Nephron (organoid): ENCODE results near the gene CAP2.

Experiments used
- H3K27ac Mint-ChIP-seq, 3 experiments: 2 replicates each; pipeline ENCODE4 v1.8.0; 2020; ENCODE audit warnings: mixed read lengths in 3 of 3, mild to moderate bottlenecking in 2 of 3, moderate library complexity in 1 of 3
- H3K27me3 Mint-ChIP-seq: 2 replicates; pipeline ENCODE4 v1.8.0; 2021; ENCODE audit warnings: low read depth, mild to moderate bottlenecking, moderate library complexity, mixed read lengths
- H3K36me3 Mint-ChIP-seq: 2 replicates; pipeline ENCODE4 v1.8.0; 2020; ENCODE audit warnings: low read depth, mixed read lengths
- H3K4me1 Mint-ChIP-seq: 2 replicates; pipeline ENCODE4 v1.8.0; 2020; ENCODE audit warnings: mixed read lengths
- H3K4me3 Mint-ChIP-seq, 3 experiments: 2 replicates each; pipeline ENCODE4 v1.8.0; 2020; ENCODE audit warnings: mild to moderate bottlenecking in 3 of 3, mixed read lengths in 3 of 3, moderate library complexity in 2 of 3
- H3K9me3 Mint-ChIP-seq: 2 replicates; pipeline ENCODE4 v1.8.0; 2020; ENCODE audit warnings: mixed read lengths
- CTCF ChIP-seq, 3 experiments: fragments of 200-600 bp; sonication (generic); IDR thresholded peaks; one replicate each; pipeline ENCODE4 v1.5.0; 2021; ENCODE audit warnings: antibody characterized with exemption in 3 of 3; ENCODE audit not compliant: unreplicated experiment in 3 of 3

The CAP2 gene

GRCh38 chr6:17392978-17393891 lies at the start of gene CAP2:
Gene CAP2 (plus strand): TSS chr6:17393595. CDS start chr6:17421556, 27,961 bp downstream.
- no peak for TF ChIP-seq CTCF (IDR thresholded peaks at IDR 0.05; ENCODE audit: unreplicated experiment in 3 of 3)
- peaks cover 27% of the 10 kb centered on the region for H3K27me3 Mint-ChIP-seq
- peak within 1 kb of the TSS; percentile 96 to 98 (median 97) for H3K27ac Mint-ChIP-seq
- H3K9me3 Mint-ChIP-seq: peaks cover 9% of the 10 kb centered on the region
- H3K36me3 Mint-ChIP-seq: peaks cover 17% of the 10 kb centered on the region
- peaks cover 19% of the 10 kb centered on the region for H3K4me1 Mint-ChIP-seq
- peak within 1 kb of the TSS; percentile 97 to 100 (median 98) for H3K4me3 Mint-ChIP-seq

DNA sequence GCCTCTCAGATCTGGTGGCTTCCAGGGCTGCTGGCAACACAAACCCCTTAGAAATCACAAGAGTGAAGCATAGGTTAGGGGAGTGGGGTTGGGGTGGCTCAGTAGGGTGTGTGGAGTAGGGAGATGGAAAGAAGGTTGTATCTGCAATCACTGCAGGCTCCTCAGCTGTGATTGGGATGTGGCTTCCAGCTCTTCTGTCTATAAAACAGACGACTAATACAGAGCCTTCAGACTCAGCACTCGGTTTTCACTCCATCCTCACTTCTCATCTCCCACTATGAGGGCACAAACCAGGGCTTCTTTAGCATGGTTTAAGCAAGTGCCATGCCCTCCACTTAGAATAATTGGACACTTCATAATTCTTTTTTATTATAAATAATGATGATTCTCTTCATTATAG lies 46.4 kb upstream of the CAP2 start:
- no peak for TF ChIP-seq CTCF (IDR thresholded peaks at IDR 0.05; ENCODE audit: unreplicated experiment in 3 of 3)
- H3K9me3 Mint-ChIP-seq: peaks cover 5% of the 10 kb centered on the region
- H3K27me3 Mint-ChIP-seq: no peaks in the 10 kb centered on the region
- no peak overlapping the region for H3K4me3 Mint-ChIP-seq
- H3K4me1 Mint-ChIP-seq: no peaks in the 10 kb centered on the region
- H3K27ac Mint-ChIP-seq: no peak overlapping the region
- no peaks in the 10 kb centered on the region for H3K36me3 Mint-ChIP-seq

DNA sequence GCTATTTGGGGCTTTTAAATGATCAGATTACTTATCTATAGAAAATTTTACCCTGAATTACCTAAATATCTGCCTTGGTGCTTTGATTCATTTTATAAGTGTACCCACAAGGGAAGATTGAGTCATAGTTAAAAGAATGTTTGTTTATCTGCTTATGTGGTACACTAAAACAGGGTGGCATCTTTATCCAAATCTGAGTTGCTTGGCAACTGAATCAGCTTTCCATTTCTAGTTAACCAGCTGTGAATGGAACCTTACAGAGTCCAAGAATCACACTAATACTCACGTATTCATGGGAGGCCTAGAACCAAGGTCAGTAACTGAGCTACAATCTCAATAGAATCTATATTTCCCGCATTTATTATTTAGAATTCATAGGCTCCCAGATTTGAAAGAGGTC lies 44.0 kb upstream of the CAP2 start:
- Mint-ChIP-seq H3K27ac (no peak overlapping the region), H3K27me3 (no peaks in the 10 kb centered on the region), H3K4me1 (no peaks in the 10 kb centered on the region), H3K9me3 (no peaks in the 10 kb centered on the region), H3K36me3 (no peaks in the 10 kb centered on the region), H3K4me3 (no peak overlapping the region)
- TF ChIP-seq CTCF (IDR thresholded peaks at IDR 0.05; ENCODE audit: unreplicated experiment in 3 of 3): no peak

DNA sequence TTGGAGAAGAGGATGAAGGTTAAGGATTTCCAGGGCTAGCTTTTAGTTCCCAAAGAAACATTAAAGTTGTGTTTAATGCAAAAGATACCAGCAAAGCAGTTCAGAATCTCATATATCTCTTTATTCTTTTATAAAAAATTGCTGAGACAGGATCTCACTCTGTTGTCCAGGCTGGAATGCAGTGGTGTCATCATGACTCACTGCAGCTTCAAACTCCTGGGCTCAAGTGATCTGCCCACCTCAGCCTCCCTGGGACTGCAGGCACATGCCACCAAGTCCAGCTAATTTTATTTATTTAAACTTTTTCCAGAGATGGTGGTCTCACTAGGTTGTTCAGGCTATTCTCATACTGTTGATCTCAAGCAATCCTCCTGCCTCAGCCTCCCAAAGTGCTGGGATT lies 41.1 kb upstream of the CAP2 start:
- Mint-ChIP-seq H3K4me3 (no peak overlapping the region), H3K9me3 (no peaks in the 10 kb centered on the region), H3K27me3 (no peaks in the 10 kb centered on the region), H3K36me3 (no peaks in the 10 kb centered on the region), H3K27ac (no peak overlapping the region), H3K4me1 (no peaks in the 10 kb centered on the region)
- TF ChIP-seq CTCF (IDR thresholded peaks at IDR 0.05; ENCODE audit: unreplicated experiment in 3 of 3): no peak

GRCh38 chr6:17353440-17354175 lies 39.8 kb upstream of the CAP2 start:
- Mint-ChIP-seq H3K9me3 (no peaks in the 10 kb centered on the region), H3K4me3 (no peak overlapping the region), H3K36me3 (no peaks in the 10 kb centered on the region), H3K27ac (no peak overlapping the region), H3K4me1 (no peaks in the 10 kb centered on the region), H3K27me3 (no peaks in the 10 kb centered on the region)
- TF ChIP-seq CTCF (IDR thresholded peaks at IDR 0.05; ENCODE audit: unreplicated experiment in 3 of 3): no peak
